ENCODE data around the gene KIRREL3.

DNA sequence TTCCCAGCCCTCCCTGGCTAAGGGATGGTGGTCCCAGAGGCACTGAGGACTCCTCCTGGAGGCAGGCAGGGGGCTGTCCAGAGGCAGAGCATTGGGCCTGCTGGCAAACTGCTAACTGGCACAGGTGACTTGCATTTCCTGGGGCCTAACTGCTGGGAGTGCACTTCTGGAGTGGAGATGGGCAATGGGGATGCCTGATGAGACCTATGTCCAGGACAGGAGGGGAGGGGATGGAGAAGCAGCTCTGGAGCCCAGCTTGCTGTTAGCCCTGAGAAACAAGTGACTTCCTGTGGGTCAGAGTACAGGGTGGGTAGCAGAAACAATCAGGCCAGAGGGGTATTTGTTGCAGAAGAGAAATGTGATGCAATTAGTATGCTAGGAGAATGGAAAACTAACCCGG is 391.9 kb downstream of the KIRREL3 start:
- TF ChIP-seq POLR2A (IDR thresholded peaks at IDR 0.05) (no peak), POLR2AphosphoS5 (IDR thresholded peaks at IDR 0.05) (no peak)
- TF ChIP-seq, protein P1, sequence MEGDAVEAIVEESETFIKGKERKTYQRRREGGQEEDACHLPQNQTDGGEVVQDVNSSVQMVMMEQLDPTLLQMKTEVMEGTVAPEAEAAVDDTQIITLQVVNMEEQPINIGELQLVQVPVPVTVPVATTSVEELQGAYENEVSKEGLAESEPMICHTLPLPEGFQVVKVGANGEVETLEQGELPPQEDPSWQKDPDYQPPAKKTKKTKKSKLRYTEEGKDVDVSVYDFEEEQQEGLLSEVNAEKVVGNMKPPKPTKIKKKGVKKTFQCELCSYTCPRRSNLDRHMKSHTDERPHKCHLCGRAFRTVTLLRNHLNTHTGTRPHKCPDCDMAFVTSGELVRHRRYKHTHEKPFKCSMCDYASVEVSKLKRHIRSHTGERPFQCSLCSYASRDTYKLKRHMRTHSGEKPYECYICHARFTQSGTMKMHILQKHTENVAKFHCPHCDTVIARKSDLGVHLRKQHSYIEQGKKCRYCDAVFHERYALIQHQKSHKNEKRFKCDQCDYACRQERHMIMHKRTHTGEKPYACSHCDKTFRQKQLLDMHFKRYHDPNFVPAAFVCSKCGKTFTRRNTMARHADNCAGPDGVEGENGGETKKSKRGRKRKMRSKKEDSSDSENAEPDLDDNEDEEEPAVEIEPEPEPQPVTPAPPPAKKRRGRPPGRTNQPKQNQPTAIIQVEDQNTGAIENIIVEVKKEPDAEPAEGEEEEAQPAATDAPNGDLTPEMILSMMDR (IDR thresholded peaks at IDR 0.05): no peak

Data from prostate gland (tissue), 2 donors.